ENCODE measurements around the gene PLCB1. TPM values are rescaled to one million over a fixed set of nuclear protein-coding genes. Genes with fewer than 3 reads are reported as not detected.

Gene PLCB1
- polyA plus RNA-seq, 1 experiment, result 13.5 TPM

DNA sequence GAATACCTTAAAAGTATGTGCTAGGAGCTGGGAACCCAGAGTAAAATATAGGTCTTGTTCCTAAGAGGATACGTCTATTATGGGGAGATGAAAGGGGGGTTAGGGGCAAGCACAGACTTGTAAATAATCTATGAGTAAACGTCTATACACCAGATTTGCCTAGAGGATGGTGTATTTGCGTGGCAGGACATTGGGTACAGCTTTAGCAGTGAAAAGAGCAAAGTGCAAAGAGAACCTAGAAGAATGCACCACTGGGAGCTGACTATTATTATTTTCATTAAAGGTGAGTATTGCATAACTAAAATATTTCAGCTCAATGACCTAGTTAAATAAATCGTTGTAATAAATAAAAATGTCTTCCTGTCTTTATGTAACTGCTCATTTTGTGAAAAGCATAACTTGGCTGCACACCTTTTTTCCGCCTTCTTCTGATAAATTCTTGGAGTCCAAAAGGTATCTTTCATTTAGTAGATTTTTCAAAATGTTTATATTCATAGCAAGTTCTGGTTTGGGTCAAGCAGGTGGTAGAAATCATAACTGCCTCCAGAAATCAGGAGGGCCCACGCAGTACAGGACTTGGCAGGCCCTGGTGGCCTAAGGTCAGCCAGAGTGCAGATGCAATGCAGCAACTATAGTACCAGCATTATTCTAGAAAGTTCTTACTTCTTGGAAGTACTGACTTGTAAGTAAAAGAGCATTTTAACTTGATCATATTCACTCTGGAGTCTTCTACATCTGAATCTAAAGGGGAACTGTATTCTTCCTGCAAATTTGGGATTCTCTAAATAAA is 357.2 kb downstream of the PLCB1 start:
- Histone ChIP-seq H3K27me3 (ENCODE audit: control insufficient read depth, insufficient read depth, low read length) (no peaks in the 10 kb centered on the region), H3K4me3 (ENCODE audit: low read depth, low read length) (no peak overlapping the region), H3K36me3 (ENCODE audit: control insufficient read depth, insufficient read depth, low read length) (no peaks in the 10 kb centered on the region)
- POLR2A ChIA-PET, result no interaction called here
- CTCF ChIA-PET, result interaction anchor here (0.7 kb wide), 1 partner anchor 33 kb away, joined by 3 read pairs; no protein-coding TSS in a partner anchor
- TF ChIP-seq, protein P1, sequence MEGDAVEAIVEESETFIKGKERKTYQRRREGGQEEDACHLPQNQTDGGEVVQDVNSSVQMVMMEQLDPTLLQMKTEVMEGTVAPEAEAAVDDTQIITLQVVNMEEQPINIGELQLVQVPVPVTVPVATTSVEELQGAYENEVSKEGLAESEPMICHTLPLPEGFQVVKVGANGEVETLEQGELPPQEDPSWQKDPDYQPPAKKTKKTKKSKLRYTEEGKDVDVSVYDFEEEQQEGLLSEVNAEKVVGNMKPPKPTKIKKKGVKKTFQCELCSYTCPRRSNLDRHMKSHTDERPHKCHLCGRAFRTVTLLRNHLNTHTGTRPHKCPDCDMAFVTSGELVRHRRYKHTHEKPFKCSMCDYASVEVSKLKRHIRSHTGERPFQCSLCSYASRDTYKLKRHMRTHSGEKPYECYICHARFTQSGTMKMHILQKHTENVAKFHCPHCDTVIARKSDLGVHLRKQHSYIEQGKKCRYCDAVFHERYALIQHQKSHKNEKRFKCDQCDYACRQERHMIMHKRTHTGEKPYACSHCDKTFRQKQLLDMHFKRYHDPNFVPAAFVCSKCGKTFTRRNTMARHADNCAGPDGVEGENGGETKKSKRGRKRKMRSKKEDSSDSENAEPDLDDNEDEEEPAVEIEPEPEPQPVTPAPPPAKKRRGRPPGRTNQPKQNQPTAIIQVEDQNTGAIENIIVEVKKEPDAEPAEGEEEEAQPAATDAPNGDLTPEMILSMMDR (IDR thresholded peaks at IDR 0.05; ENCODE audit: insufficient read depth, low read depth, low read length), result no peak
- no peak for DNase-seq (ENCODE audit: low read depth)

DNA sequence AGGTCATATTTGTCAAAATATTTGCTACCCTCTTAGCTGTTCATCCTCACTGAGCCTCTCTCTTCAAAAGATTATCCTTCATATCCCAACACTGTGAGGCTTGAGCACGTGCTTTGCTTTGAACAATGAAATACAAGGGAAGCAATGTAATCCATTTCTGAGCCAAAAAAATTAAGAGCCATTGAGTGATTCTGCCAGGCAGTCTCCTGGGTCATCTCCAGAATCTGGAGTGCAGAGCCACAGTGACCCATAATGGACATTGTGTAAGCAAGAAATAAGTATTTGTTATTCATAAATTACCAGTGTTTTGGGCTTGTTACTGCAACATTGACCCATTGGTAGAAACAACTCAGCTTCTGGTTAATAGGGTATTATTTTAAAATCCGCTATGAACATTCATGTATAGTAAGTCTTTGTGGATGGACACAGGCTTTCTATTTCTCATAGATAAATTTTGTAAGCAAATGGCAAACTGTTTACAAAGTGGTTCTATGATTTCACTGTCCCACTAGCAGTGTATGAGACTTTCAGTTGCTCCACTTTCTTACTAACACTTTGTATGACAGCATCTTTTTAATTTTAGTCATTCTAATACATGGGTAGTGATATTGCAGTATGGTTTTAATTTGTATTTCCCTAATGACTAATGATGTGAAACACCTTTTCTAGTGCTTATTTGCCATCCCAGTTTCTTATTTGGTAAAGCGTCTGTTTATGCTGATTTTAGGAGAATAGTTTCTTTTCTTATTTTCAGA is 358.2 kb downstream of the PLCB1 start:
- Histone ChIP-seq H3K36me3 (ENCODE audit: control insufficient read depth, insufficient read depth, low read length) (no peaks in the 10 kb centered on the region), H3K4me3 (ENCODE audit: low read depth, low read length) (no peak overlapping the region), H3K27me3 (ENCODE audit: control insufficient read depth, insufficient read depth, low read length) (no peaks in the 10 kb centered on the region)
- TF ChIP-seq, protein P1 (IDR thresholded peaks at IDR 0.05; ENCODE audit: insufficient read depth, low read depth, low read length), result no peak
- POLR2A ChIA-PET, result no interaction called here
- CTCF ChIA-PET, result interaction anchor here (0.7 kb wide), 1 partner anchor 32 kb away, joined by 3 read pairs; no protein-coding TSS in a partner anchor
- DNase-seq (ENCODE audit: low read depth), result no peak

DNA sequence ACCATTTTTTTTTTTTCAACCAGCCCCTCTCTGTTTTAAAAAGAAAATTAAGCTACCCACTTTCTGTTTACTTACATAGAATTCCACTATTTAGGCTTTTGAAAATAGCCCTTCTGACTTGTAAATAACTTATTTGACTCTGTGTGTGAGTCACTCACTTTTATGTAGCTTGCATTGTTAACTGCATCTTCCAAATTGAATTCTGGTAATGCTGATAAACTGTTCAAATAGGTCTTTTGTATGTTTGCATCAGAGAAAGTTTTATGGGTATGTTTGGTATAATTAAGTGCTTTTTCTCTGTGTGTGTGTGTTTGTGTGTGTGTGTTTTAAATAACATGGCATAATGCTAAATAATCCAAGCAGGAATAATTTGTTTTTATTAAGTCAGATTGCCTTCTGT is 360.1 kb downstream of the PLCB1 start:
- ChIA-PET CTCF (no interaction called here), POLR2A (interaction anchor here (0.6 kb wide), 1 partner anchor 57 kb away, joined by 5 read pairs; no protein-coding TSS in a partner anchor)
- no peaks in the 10 kb centered on the region for H3K36me3 ChIP-seq (ENCODE audit: control insufficient read depth, insufficient read depth, low read length)
- TF ChIP-seq, protein P1 (IDR thresholded peaks at IDR 0.05; ENCODE audit: insufficient read depth, low read depth, low read length), result no peak
- no peaks in the 10 kb centered on the region for H3K27me3 ChIP-seq (ENCODE audit: control insufficient read depth, insufficient read depth, low read length)
- no peak for DNase-seq (ENCODE audit: low read depth)
- no peak overlapping the region for H3K4me3 ChIP-seq (ENCODE audit: low read depth, low read length)

DNA sequence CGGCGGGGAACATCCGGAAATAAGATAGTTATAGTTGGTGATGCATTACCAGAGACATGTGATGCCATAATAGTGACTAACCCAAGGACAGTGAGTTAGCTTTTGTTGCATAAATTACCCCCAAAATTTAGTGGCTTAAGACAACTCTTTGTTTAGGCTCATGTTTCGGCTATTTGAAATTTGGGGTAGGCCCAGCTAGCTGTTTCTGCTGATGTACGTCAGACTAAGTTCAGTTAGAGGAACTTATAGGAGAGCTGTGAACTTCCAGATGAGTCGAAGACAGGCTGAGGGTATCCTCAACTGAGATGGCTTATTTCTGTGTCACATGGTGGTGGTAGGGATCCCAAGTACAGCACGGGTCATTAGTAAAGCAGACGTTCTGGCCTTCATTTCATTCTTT is 366.5 kb downstream of the PLCB1 start:
- ChIA-PET POLR2A (no interaction called here), CTCF (interaction anchor here (0.7 kb wide), 1 partner anchor 223 kb away, joined by 3 read pairs; no protein-coding TSS in a partner anchor)
- TF ChIP-seq, protein P1 (IDR thresholded peaks at IDR 0.05; ENCODE audit: insufficient read depth, low read depth, low read length), result no peak
- H3K4me3 ChIP-seq (ENCODE audit: low read depth, low read length), result no peak overlapping the region
- no peaks in the 10 kb centered on the region for H3K36me3 ChIP-seq (ENCODE audit: control insufficient read depth, insufficient read depth, low read length)
- no peak for DNase-seq (ENCODE audit: low read depth)
- H3K27me3 ChIP-seq (ENCODE audit: control insufficient read depth, insufficient read depth, low read length), result no peaks in the 10 kb centered on the region

DNA sequence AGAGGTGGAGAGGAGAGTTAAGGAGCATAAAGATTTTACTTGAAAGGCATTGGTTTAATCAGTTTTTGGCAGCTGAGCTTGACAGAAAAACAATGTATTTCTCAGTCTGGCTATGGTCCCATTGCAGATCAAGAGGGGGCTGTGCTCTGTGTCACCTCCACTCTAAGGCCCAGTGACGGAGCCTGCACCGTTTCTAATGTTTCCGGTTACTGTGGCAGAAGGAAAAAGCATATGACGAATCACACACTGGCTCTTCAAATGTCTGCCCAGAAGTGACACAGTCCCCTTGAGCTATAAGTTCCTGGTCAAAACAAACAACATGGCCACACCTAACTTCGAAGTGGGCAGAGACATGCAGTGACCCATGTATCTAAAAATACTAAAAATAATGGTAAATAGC is 372.0 kb downstream of the PLCB1 start:
- POLR2A ChIA-PET, result no interaction called here
- TF ChIP-seq, protein P1 (IDR thresholded peaks at IDR 0.05; ENCODE audit: insufficient read depth, low read depth, low read length), result no peak
- CTCF ChIA-PET, result no interaction called here
- Histone ChIP-seq H3K36me3 (ENCODE audit: control insufficient read depth, insufficient read depth, low read length) (no peaks in the 10 kb centered on the region), H3K27me3 (ENCODE audit: control insufficient read depth, insufficient read depth, low read length) (no peaks in the 10 kb centered on the region), H3K4me3 (ENCODE audit: low read depth, low read length) (no peak overlapping the region)
- DNase-seq (ENCODE audit: low read depth), result no peak

All from BJ (cell line).